Natural killer cell (primary cell): ENCODE measurements around the gene GOLGA1. TPM values are rescaled to one million over a fixed set of nuclear protein-coding genes. Genes with fewer than 3 reads are reported as not detected.

ENCODE experiments used
- ATAC-seq, 3 donors: fragments of 150-1000 bp in 2 of 3; fragments of 200-7000 bp in 1 of 3; cut with Tn5 transposase; 1 replicate in 1 of 3; 2 replicates in 2 of 3; pipeline ENCODE4 v1.10.0; 2021; ENCODE audit warnings: mild to moderate bottlenecking in 2 of 3, moderate library complexity in 2 of 3
- DNase-seq, 2 donors: peaks; one replicate each; pipeline versions ENCODE4 v3.0.0 to v3.0.0-alpha.2; 2013 to 2021; ENCODE audit warnings: mixed read lengths in 1 of 2
- H3K27ac ChIP-seq: one replicate; pipeline ENCODE4 v1.5.1; 2013; ENCODE audit warnings: mild to moderate bottlenecking, low read length
- H3K27me3 ChIP-seq: one replicate; pipeline ENCODE4 v1.6.1; 2013; ENCODE audit warnings: low read length; ENCODE audit not compliant: control insufficient read depth, insufficient read depth
- H3K36me3 ChIP-seq: one replicate; pipeline ENCODE4 v1.6.1; 2013; ENCODE audit warnings: low read length; ENCODE audit not compliant: control insufficient read depth, insufficient read depth
- H3K4me1 ChIP-seq: one replicate; pipeline ENCODE4 v1.6.1; 2013; ENCODE audit warnings: low read length; ENCODE audit not compliant: control insufficient read depth, insufficient read depth
- H3K4me3 ChIP-seq: one replicate; pipeline ENCODE4 v1.5.1; 2013; ENCODE audit warnings: low read length
- H3K9me3 ChIP-seq: one replicate; pipeline ENCODE4 v1.6.1; 2013; ENCODE audit warnings: low read length; ENCODE audit not compliant: control insufficient read depth, insufficient read depth
- H3K27ac Mint-ChIP-seq, 2 donors: one replicate each; pipeline ENCODE4 v1.8.0; 2022; ENCODE audit warnings: mild to moderate bottlenecking in 2 of 2, mixed read lengths in 2 of 2, moderate library complexity in 1 of 2
- H3K27me3 Mint-ChIP-seq, 2 donors: one replicate each; pipeline ENCODE4 v1.8.0; 2022; ENCODE audit warnings: low read depth in 2 of 2, mixed read lengths in 2 of 2
- H3K36me3 Mint-ChIP-seq: one replicate; pipeline ENCODE4 v1.8.0; 2022; ENCODE audit warnings: mixed read lengths
- H3K4me1 Mint-ChIP-seq, 2 donors: one replicate each; pipeline ENCODE4 v1.8.0; 2022; ENCODE audit warnings: mixed read lengths in 2 of 2
- H3K4me3 Mint-ChIP-seq: one replicate; pipeline ENCODE4 v1.8.0; 2022; ENCODE audit warnings: mild to moderate bottlenecking, moderate library complexity, mixed read lengths
- H3K9me3 Mint-ChIP-seq, 2 donors: one replicate each; pipeline ENCODE4 v1.8.0; 2022; ENCODE audit warnings: mixed read lengths in 2 of 2
- CTCF ChIP-seq: fragments of 200-600 bp; IDR thresholded peaks from one replicate; pipeline ENCODE4 v1.8.0; 2022; ENCODE audit warnings: antibody characterized with exemption
- WGBS: methylation state at CpG from one replicate; pipeline ENCODE4 v1.1.7; 2013; ENCODE audit warnings: missing lambda C conversion rate; ENCODE audit not compliant: insufficient coverage; 5-methylcytosine and 5-hydroxymethylcytosine counted together
- intact Hi-C: fragments of 100-400 bp; cut with micrococcal nuclease; formaldehyde crosslinking; loops from one replicate; pipeline ENCODE4 v1.14.2; 2022
- total RNA-seq, 4 donors: library from RNA; stranded (reverse); fragments of 120-200 nt in 1 of 4; gene quantifications; one replicate each; pipeline versions ENCODE4 v1.2.3 to v1.2.4, GENCODE V29; 2013 to 2022

GOLGA1 gene
- total RNA-seq, 3 donors from 2014 or later (not counting 1 experiment from before 2014, with no cell fraction given) = 21.5 to 32.4 (median 27.0) TPM

- no peaks in the 10 kb centered on the region for H3K9me3 ChIP-seq
- no peaks in the 10 kb centered on the region for H3K4me1 Mint-ChIP-seq
- no peaks in the 10 kb centered on the region for H3K4me1 ChIP-seq
- H3K27me3 Mint-ChIP-seq = peaks cover 0 to 3% of the 10 kb centered on the region in 2 donors
- H3K36me3 Mint-ChIP-seq = no peaks in the 10 kb centered on the region
- H3K9me3 Mint-ChIP-seq = no peaks in the 10 kb centered on the region
- DNase-seq (no peak), ATAC-seq (no peak)
- no peak overlapping the region for H3K27ac Mint-ChIP-seq
- H3K27me3 ChIP-seq = no peaks in the 10 kb centered on the region
- H3K27ac ChIP-seq = no peak overlapping the region
- WGBS = 61% methylated on average over 4 of the region's 4 CpGs
- no peak overlapping the region for H3K4me3 Mint-ChIP-seq
- no peaks in the 10 kb centered on the region for H3K36me3 ChIP-seq
- intact Hi-C loops = loop anchor here (10.0 kb wide), 1 partner anchor 64 kb away; no protein-coding TSS in a partner anchor
- TF ChIP-seq CTCF = no peak
- no peak overlapping the region for H3K4me3 ChIP-seq
Observed at GRCh38 chr9:124830593-124830992, 110.3 kb downstream of the GOLGA1 start.

GRCh38 chr9:124829334-124829669 lies 111.6 kb downstream of the GOLGA1 start:
- no peak overlapping the region for H3K4me3 Mint-ChIP-seq
- H3K36me3 ChIP-seq = no peaks in the 10 kb centered on the region
- H3K4me1 ChIP-seq = no peaks in the 10 kb centered on the region
- no peaks in the 10 kb centered on the region for H3K36me3 Mint-ChIP-seq
- H3K4me1 Mint-ChIP-seq = no peaks in the 10 kb centered on the region
- ATAC-seq (no peak), DNase-seq (no peak)
- intact Hi-C loops = no loop called here
- no peaks in the 10 kb centered on the region for H3K9me3 ChIP-seq
- H3K27me3 ChIP-seq = no peaks in the 10 kb centered on the region
- TF ChIP-seq CTCF = no peak
- no peak overlapping the region for H3K27ac Mint-ChIP-seq
- H3K9me3 Mint-ChIP-seq = no peaks in the 10 kb centered on the region
- 74% methylated on average over 5 of the region's 5 CpGs for WGBS
- H3K27me3 Mint-ChIP-seq = peaks cover 0 to 3% of the 10 kb centered on the region in 2 donors
- H3K4me3 ChIP-seq = no peak overlapping the region
- no peak overlapping the region for H3K27ac ChIP-seq

DNA sequence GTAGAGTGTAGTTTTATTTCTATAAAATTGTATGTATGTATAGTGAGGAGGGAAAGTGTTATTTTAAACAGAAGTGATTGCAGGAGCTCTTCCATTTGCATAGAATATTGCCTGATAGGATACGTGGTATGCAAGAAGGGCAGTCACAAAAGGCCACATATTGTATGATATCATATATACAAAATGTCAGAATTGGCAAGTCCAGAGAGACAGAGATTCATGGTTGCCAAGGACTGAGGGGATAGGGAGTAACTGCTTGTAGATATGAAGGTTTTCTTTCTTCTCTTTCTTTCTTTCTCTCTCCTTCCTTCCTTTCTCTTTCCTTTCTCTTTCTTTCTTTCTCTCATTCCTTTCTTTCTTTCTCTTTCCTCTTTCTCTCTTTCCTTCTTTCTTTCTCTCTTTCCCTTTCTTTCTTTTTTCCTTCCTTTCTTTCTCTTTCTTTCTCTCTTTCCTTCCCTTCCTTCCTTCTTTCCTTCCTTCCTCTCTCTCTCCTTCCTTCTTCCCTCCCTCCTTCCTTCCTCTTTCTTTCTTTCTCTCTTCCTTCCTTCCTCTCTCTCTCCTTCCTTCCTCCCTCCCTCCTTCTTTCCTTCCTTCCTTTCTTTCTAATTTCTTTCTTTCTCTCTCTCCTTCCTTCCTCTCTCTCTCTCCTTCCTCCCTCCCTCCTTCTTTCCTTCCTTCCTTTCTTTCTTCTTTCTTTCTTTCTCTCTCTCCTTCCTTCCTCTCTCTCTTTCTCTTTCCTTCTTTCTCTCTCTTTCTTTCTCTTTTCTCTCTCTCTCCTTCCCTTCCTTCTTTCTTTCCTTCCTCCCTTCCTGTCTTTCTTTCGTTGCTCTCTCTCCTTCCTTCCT lies 112.2 kb downstream of the GOLGA1 start:
- Mint-ChIP-seq H3K36me3 (no peaks in the 10 kb centered on the region), H3K4me3 (no peak overlapping the region), H3K4me1 (no peaks in the 10 kb centered on the region), H3K9me3 (no peaks in the 10 kb centered on the region), H3K27me3 (peaks cover 0 to 3% of the 10 kb centered on the region in 2 donors), H3K27ac (no peak overlapping the region)
- Histone ChIP-seq H3K9me3 (no peaks in the 10 kb centered on the region), H3K27ac (no peak overlapping the region), H3K4me3 (no peak overlapping the region), H3K36me3 (no peaks in the 10 kb centered on the region), H3K4me1 (no peaks in the 10 kb centered on the region), H3K27me3 (no peaks in the 10 kb centered on the region)
- 40% methylated on average over 2 of the region's 2 CpGs for WGBS
- intact Hi-C loops = no loop called here
- DNase-seq (no peak), ATAC-seq (no peak)
- no peak for TF ChIP-seq CTCF

Other genes with a start within 250 kb of the GOLGA1 start
- under 1 TPM; 0.07 to 0.75 (median 0.49) TPM for gene NR6A1, start 169.8 kb downstream of the GOLGA1 start, total RNA-seq
- gene OLFML2A, start 163.9 kb downstream of the GOLGA1 start, total RNA-seq = not detected
- not detected for gene WDR38, start 87.6 kb downstream of the GOLGA1 start, total RNA-seq
- 100 to 1,000 TPM; 716 to 896 (median 795) TPM for gene RPL35, start 79.1 kb downstream of the GOLGA1 start, total RNA-seq
- 100 to 1,000 TPM; 131 to 169 (median 139) TPM for gene ARPC5L, start 79.0 kb downstream of the GOLGA1 start, total RNA-seq
- gene SCAI, start 202.4 kb upstream of the GOLGA1 start, total RNA-seq = 10 to 100 TPM in 2 of 3 donors, 1 to 10 TPM in 1; 8.5 to 13.0 (median 10.7) TPM
- 10 to 100 TPM; 31.1 to 37.4 (median 34.8) TPM for gene PPP6C, start 248.7 kb upstream of the GOLGA1 start, total RNA-seq